ENCODE results near the gene PCDHGA3. TPM values are rescaled to one million over a fixed set of nuclear protein-coding genes. Genes with fewer than 3 reads are reported as not detected.

Gene PCDHGA3
- total and polyA plus RNA-seq, 9 of the 15 experiments (the other 6 are each of a cell fraction or from before 2014, with no cell fraction given) = 0.13 to 0.28 (median 0.18) TPM; not detected in 2

GRCh38 chr5:141303756-141304155, 39.9 kb upstream of the PCDHGA3 start, which contains the start of gene SLC25A2:
Gene SLC25A2, minus strand, starts transcription at chr5:141304049. Its CDS starts 184 bp downstream, at chr5:141303865.
- Histone ChIP-seq H3K9ac (ENCODE audit: insufficient read depth in 1 of 2, low read depth in 2 of 2, low read length in 2 of 2) (no peak within 1 kb of the TSS), H3K4me1 (replicated peaks in 1 of 2; ENCODE audit: control insufficient read depth in 2 of 2, insufficient read depth in 2 of 2, low read length in 2 of 2) (no peaks in the 10 kb centered on the region; a peak in 1 of 5 replicates), H3K36me3 (ENCODE audit: control insufficient read depth, insufficient read depth, low read length) (no peaks in the 10 kb centered on the region), H4K20me1 (replicated peaks; ENCODE audit: control insufficient read depth, insufficient read depth, low read length) (no peaks in the 10 kb centered on the region), H3K79me2 (ENCODE audit: control insufficient read depth, insufficient read depth, low read length) (no peaks in the 10 kb centered on the region), H3K4me2 (ENCODE audit: insufficient read depth, low read length) (no peak within 1 kb of the TSS), H2AFZ (ENCODE audit: low read depth, low read length) (no peak within 1 kb of the TSS), H3K9me1 (ENCODE audit: control insufficient read depth, insufficient read depth, low read length) (no peaks in the 10 kb centered on the region), H3K4me3 (no peak within 1 kb of the TSS), H3K27me3 (ENCODE audit: control insufficient read depth in 2 of 2, insufficient read depth in 2 of 2, low read length in 2 of 2) (no peaks in the 10 kb centered on the region), H3K9me3 (replicated peaks; ENCODE audit: control insufficient read depth, insufficient read depth, low read depth, low read length) (peaks cover 2% of the 10 kb centered on the region; the same call in 1 of the 2 replicates), H3K27ac (ENCODE audit: extremely low read depth, low read depth, low read length) (no peak within 1 kb of the TSS)
- ATAC-seq (no peak), FAIRE-seq (no peak), DNase-seq (ENCODE audit: extremely low read depth in 1 of 4, low spot score in 3 of 4) (no peak)
- BruUV-seq (replicated peaks) = no TSS peak
- intact Hi-C loops (cut with micrococcal nuclease) = no loop called here
- in situ Hi-C loops (cut with MboI) = no loop called here
- 60% methylated on average over 5 of the region's 36 CpGs for WGBS (ENCODE audit: insufficient coverage, low coverage, missing lambda C conversion rate)
- CTCF ChIA-PET (ENCODE audit: low intra/inter-chr PET ratio) = no interaction called here
- POLR2A ChIA-PET = interaction anchor here (0.5 kb wide), 1 partner anchor 749 kb away, joined by 3 read pairs; no protein-coding TSS in a partner anchor
- TF ChIP-seq ZNF274 (IDR thresholded peaks at IDR 0.05; ENCODE audit: borderline replicate concordance, low read depth, low read length) (no peak), HDAC2 (IDR thresholded peaks at IDR 0.05) (no peak), THRAP3 (IDR thresholded peaks at IDR 0.05; ENCODE audit: borderline replicate concordance) (no peak), ILF3 (IDR thresholded peaks at IDR 0.05; ENCODE audit: borderline replicate concordance) (no peak), ZNF431 (CRISPR knock-in tag; IDR thresholded peaks at IDR 0.05) (no peak), PCBP2 (IDR thresholded peaks at IDR 0.05; ENCODE audit: low read depth, low read length, poor library complexity, severe bottlenecking) (no peak), PHTF2 (CRISPR knock-in tag; IDR thresholded peaks at IDR 0.05) (no peak), ZBTB12 (CRISPR knock-in tag; IDR thresholded peaks at IDR 0.05) (no peak), SIN3B (IDR thresholded peaks at IDR 0.05; ENCODE audit: low read depth) (no peak), CBX3 (IDR thresholded peaks at IDR 0.05; ENCODE audit: borderline replicate concordance in 1 of 2, low read length in 2 of 2) (no peak), MLLT1 (IDR thresholded peaks at IDR 0.05) (no peak), POLR3A (IDR thresholded peaks at IDR 0.05; ENCODE audit: borderline replicate concordance, extremely low read depth, insufficient read depth, insufficient read length) (no peak)
- TF ChIP-seq, protein P1, sequence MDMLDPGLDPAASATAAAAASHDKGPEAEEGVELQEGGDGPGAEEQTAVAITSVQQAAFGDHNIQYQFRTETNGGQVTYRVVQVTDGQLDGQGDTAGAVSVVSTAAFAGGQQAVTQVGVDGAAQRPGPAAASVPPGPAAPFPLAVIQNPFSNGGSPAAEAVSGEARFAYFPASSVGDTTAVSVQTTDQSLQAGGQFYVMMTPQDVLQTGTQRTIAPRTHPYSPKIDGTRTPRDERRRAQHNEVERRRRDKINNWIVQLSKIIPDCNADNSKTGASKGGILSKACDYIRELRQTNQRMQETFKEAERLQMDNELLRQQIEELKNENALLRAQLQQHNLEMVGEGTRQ (CRISPR knock-in tag; IDR thresholded peaks at IDR 0.05) = no peak
- TF ChIP-seq, protein P2, sequence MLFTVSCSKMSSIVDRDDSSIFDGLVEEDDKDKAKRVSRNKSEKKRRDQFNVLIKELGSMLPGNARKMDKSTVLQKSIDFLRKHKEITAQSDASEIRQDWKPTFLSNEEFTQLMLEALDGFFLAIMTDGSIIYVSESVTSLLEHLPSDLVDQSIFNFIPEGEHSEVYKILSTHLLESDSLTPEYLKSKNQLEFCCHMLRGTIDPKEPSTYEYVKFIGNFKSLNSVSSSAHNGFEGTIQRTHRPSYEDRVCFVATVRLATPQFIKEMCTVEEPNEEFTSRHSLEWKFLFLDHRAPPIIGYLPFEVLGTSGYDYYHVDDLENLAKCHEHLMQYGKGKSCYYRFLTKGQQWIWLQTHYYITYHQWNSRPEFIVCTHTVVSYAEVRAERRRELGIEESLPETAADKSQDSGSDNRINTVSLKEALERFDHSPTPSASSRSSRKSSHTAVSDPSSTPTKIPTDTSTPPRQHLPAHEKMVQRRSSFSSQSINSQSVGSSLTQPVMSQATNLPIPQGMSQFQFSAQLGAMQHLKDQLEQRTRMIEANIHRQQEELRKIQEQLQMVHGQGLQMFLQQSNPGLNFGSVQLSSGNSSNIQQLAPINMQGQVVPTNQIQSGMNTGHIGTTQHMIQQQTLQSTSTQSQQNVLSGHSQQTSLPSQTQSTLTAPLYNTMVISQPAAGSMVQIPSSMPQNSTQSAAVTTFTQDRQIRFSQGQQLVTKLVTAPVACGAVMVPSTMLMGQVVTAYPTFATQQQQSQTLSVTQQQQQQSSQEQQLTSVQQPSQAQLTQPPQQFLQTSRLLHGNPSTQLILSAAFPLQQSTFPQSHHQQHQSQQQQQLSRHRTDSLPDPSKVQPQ (CRISPR knock-in tag; IDR thresholded peaks at IDR 0.05; ENCODE audit: borderline replicate concordance) = no peak
- TF ChIP-seq, protein P3, sequence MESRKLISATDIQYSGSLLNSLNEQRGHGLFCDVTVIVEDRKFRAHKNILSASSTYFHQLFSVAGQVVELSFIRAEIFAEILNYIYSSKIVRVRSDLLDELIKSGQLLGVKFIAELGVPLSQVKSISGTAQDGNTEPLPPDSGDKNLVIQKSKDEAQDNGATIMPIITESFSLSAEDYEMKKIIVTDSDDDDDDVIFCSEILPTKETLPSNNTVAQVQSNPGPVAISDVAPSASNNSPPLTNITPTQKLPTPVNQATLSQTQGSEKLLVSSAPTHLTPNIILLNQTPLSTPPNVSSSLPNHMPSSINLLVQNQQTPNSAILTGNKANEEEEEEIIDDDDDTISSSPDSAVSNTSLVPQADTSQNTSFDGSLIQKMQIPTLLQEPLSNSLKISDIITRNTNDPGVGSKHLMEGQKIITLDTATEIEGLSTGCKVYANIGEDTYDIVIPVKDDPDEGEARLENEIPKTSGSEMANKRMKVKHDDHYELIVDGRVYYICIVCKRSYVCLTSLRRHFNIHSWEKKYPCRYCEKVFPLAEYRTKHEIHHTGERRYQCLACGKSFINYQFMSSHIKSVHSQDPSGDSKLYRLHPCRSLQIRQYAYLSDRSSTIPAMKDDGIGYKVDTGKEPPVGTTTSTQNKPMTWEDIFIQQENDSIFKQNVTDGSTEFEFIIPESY (CRISPR knock-in tag; IDR thresholded peaks at IDR 0.05) = no peak
